Mammary epithelial cell (primary cell): ENCODE data around the gene MMEL1.

Source experiments
- EZH2 ChIP-seq: IDR thresholded peaks from 2 replicates; pipeline ENCODE4 v1.6.1; 2012; ENCODE audit warnings: low read length, inconsistent platforms, borderline replicate concordance
- TF ChIP-seq, protein P1 (sequence below), 2 donors: IDR thresholded peaks in 1 of 2; conservative IDR thresholded peaks in 1 of 2; 2 replicates each; pipeline ENCODE4 v1.5.1; 2011 to 2012; ENCODE audit warnings: inconsistent platforms in 2 of 2, low read length in 2 of 2, mild to moderate bottlenecking in 2 of 2, control low read depth in 1 of 2, low read depth in 1 of 2; ENCODE audit not compliant: insufficient read depth in 1 of 2; ENCODE audit errors: extremely low read depth in 1 of 2

- TF ChIP-seq, protein P1, sequence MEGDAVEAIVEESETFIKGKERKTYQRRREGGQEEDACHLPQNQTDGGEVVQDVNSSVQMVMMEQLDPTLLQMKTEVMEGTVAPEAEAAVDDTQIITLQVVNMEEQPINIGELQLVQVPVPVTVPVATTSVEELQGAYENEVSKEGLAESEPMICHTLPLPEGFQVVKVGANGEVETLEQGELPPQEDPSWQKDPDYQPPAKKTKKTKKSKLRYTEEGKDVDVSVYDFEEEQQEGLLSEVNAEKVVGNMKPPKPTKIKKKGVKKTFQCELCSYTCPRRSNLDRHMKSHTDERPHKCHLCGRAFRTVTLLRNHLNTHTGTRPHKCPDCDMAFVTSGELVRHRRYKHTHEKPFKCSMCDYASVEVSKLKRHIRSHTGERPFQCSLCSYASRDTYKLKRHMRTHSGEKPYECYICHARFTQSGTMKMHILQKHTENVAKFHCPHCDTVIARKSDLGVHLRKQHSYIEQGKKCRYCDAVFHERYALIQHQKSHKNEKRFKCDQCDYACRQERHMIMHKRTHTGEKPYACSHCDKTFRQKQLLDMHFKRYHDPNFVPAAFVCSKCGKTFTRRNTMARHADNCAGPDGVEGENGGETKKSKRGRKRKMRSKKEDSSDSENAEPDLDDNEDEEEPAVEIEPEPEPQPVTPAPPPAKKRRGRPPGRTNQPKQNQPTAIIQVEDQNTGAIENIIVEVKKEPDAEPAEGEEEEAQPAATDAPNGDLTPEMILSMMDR (conservative IDR thresholded peaks at IDR 0.05 in 1 of 2, IDR thresholded peaks at IDR 0.05 in 1 of 2; ENCODE audit: extremely low read depth in 1 of 2, insufficient read depth in 1 of 2, low read depth in 1 of 2, low read length in 2 of 2), result no peak
- no peak for TF ChIP-seq EZH2
These were observed 48.9 kb downstream of the MMEL1 start for GRCh38 chr1:2583871-2584351.
